Dedifferentiated amniotic fluid mesenchymal stem cell (primary cell): ENCODE results near the gene XYLT1.

Experiments
- DNase-seq: peaks from one replicate; pipeline ENCODE4 v3.0.0-alpha.2; 2016; ENCODE audit errors: extremely low spot score

Gene XYLT1

DNA sequence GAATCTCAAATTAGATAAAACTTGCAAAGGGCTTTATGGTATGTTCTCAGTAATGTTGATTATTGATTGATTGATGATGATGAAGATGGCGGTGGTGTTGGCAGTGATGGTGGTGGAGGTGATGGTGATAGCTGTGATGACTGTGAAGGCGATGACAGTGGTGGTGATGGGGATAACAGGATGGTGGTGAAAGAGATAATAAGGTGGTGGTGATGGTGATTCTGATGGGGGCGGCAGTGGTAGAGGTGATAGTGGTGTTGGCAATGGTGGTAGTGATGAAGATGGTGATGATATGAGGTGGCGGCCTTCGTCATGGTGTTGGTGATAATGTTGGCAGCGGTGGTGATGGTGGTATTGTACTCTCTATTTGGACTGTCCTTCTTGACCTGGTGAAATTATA, 238.3 kb downstream of the XYLT1 start:
- no peak for DNase-seq

DNA sequence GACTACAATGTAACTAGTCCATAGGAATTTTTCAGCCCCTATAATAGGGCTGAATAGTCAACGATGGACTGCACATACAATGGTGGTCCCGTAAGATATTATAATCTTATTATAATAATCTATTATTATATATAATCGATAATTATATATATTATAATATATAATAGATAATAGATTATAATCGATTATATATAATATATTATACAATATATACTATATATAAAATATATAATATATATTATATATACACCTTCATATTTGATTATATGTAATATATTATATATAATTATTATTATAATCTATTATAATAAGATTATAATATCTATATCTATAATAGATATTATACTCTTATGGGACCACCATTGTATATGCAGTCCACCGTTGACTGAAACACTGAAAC, 238.8 kb downstream of the XYLT1 start:
- no peak for DNase-seq

DNA sequence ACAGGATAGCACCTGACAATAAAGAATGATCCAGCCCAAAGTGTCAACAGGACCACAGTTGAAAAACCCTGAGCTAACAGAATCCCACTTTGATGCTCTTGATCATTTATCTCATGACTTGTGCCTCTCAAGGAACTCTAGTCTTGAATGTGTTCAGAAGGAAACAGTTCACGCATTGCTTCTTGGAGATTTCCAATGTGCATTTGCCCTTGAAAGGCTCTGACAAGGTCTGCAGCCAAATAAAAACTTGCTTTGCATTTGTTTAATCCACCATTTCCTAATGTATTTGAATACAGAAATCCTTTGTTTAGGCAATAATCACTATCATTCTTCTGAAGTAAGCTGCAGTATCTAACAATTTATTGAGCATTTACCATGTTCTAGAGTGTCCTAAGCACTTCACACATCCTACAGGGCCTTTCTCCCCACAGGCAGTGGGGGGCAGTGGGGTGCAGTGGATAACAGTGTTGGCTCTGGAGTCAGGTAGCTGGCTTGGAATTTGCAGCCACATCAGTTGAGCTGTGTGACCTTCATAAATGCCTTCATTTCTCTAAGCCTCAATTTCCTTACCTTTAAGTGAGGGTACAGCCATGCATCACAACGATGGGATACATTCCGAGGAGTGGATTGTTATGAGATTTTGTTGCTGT, 239.7 kb downstream of the XYLT1 start:
- no peak for DNase-seq

DNA sequence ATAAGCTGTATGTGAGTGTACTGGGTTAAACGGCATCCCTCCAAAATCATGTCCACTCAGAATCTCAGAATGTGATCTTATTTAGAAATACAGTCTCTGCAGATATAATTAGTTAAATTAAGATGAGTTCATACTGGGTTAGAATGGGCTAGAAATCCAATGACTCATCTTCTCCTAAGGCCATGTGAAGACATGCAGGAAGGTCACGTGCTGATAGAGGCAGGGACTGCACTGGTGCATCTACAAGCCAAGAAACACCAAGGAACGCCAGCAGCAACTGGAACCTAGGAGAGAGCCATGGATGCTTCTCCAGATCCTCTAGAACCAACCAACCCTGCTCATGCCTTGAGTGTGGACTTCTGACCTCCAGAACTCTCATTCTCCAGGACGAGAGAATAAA, 241.0 kb downstream of the XYLT1 start:
- DNase-seq = no peak

DNA sequence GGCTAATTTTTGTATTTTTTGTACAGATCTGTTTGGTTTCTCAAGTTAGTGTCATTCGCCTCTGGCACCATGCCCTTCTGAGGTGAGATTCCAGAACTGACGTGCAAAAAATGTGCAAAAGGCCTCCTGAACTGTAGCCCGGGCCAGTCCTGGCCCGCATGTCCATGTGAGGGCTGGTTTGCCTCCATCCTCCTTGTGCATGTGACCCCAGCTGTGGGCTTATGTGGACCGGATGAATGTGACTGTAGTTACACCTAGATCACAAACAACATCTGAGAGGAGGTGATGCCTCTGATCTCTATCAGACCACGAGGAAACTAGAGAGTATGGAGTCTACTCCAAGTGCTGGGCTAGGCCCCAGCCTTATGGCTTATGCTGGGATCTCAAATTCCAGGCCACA, 241.6 kb downstream of the XYLT1 start:
- no peak for DNase-seq

DNA sequence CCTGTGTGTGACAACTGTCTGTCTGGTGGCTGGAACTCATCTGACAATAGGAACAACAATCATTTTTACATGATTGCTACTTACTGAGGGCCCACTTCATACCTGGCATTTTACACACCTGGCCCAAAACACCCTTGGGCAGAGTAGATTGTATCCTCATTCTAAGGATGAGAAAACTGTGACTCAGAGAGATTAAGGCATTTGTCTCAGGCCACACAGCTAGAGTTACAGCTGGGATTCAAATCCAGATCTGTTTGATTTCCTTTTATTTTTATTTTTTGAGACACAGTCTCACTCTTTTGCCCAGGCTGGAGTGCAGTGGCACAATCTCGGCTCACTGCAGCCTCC, 242.1 kb downstream of the XYLT1 start:
- no peak for DNase-seq

DNA sequence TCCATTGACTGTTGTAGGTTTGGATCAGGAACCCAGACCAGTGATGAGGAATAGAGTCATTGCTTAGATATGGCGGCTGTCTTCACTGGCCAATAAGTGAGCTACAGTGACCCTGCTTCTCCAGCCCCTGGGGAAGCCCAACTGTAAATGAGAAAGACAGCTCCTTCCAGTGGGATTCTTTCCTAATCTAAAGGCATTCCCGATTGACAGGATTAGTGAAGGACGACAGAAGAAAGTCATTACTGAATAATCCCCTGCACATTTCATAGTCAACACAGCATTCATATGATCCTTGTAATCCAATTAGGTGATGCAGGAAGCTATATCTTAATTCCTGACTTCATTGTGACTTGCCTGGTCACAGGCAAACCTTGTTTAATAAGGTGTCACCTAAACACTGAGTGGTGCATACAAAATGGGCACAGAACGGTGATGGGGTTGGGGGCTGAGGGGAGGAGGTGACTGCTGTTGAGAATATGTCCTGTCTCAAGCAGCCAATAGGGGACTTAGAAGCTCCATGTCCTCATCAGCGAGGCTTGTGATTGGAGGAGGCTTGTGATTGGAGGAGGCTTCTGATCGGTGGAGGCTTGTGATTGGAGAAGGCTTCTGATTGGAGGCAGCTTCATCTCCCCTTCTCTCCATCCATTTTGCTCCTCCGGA, 242.6 kb downstream of the XYLT1 start:
- no peak for DNase-seq

DNA sequence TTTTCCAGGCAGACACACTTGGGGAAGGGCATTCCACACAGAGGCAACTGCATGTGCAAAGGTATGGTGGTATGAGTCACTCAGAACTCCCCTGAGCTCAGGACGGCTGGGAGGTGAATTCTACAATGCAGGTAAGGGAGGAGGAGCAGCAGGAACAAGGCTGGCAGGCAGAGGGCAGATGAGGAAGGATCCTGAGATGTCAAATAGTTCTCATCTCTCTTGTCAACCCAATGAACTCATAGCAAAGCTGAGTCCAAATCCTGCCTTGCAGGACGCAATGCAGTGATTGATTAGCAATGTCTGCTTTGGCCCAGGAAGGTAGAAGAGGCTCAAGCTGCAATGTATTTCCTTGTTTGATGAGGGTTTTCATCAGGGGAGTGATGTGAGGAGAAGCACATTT, 243.5 kb downstream of the XYLT1 start:
- no peak for DNase-seq

DNA sequence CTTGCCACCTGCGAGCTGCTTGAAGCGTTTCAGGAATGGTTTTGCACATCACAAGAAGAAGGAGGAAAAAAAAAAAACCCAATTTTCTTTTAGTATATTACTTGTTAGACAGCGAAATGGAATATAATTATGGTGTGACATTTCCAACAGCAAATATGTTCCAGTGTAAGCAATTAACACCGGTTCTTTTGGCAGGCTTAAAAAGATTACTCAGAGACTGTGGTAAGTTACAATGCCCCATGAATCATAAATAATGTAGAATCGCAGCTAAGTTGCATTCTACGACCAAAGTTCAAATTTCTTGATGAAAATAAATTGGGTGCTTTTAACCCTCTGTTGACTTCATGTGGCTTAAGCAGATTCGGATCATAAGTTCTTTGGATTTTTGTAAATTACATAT, 245.2 kb downstream of the XYLT1 start:
- no peak for DNase-seq

DNA sequence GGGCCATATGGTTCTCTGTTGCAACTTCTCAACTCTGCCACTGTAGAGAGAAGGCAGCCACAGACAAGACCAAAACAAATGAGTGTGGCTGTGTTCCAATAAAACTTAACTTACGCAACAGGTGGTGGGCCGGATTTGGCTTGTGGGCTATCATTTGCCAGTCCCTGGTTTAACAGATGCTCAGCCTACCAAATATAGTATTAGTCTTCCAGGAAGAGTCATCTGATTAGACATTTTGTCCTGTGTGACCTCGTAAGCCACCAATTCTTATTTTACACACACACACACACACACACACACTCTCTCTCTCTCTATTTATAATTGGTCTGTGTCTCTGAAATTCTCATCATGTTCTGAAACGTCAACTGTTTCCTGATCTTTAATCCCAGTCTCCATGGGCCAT, 245.9 kb downstream of the XYLT1 start:
- DNase-seq = no peak

DNA sequence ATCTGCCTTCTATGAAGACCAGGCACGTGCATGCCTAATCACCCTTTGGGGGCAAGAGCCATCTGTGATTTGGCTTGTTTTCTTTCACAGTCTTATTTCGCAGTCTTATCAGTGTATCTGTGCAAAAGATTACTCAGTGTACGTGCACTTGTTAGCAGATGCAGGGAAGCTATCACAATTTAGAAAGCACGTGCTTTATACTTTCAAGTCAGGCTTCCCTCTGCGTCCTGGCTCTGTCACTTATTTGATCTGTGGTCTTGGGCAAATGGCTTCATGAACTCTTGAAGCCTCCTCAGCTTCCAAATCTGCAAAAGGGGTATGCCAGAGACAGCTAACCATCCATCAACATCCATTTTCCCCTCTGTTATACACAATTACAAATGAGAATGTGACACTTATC, 246.4 kb downstream of the XYLT1 start:
- DNase-seq = no peak

DNA sequence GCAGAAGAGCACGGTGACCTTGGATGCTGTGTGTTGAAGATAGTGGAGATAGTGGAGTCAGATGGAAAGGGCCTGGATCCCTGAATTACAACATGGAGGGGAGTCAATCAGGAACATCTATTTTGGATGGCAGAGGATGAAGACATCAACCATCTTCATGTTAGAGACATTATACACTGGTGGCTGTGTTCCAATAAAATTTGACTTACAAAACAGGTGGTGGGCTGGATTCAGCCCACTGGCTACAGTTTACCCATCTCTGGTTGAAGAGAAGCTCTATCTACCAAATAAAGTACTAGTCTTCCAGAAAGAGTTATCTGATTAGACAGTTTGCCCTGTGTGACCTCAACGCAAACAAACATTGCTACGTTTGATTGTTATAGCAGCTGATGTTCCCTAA, 247.2 kb downstream of the XYLT1 start:
- no peak for DNase-seq

DNA sequence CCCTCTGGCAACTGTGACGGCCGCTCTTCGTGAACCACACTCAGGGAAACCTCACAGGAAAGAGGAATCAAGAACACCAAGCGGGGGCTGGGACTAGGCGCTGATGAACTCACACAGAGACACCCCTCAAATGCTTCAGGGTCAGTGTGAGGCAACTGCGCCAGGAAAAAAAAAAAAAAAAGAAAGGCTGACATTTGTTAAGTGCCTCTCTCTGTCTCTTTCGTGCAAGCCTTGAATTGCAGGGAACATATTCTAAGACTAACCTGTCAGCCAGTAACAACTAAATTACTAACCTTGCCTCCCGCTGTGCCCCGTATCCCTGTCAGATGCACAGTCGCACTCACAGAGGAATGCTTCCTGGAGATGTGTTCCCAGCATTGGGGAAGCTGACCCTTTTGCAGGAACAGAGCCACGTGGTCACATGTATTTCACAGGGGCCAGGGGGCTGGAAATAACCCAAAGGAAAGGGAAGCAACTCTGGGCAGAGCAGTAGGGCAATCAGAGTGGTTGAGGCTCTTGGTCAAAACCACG, 247.8 kb downstream of the XYLT1 start:
- no peak for DNase-seq

DNA sequence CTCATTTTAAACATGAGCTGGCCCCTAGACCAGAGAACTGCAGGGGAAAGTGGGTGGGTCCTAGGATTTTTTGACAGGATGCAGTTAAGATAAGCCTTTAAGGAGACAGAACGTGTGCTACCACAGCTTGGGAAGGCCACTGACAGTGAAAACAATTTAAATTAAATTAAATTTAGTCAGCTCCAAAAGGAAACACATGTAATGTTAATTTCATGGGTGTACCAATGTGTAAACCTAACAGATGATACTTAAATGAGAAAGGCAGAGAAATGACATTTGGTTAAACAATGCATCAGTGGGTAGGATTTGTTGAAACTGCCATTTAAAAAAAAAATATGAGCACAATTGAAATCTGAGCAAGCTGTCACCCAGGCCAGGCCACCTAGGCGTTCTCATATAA, 250.8 kb downstream of the XYLT1 start:
- no peak for DNase-seq

DNA sequence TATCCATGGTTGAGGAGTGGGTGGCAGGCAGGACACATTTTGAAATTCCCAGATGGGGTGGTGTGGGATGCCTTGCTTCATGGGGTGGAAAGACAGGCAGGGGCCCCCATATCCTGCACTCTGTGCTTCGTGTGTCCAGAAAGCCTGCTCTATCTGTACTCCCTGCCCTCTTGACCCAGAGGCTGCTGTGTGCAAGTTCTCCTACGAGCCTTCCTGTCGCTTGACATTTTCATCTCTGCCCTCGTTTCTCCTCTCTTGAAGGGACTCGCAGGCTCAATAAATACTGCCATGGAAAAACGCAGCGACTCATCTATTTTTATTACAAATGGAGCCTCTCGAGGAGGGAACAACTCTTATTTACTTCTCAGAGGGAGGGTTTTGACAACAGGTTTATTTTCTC, 254.8 kb downstream of the XYLT1 start:
- no peak for DNase-seq

DNA sequence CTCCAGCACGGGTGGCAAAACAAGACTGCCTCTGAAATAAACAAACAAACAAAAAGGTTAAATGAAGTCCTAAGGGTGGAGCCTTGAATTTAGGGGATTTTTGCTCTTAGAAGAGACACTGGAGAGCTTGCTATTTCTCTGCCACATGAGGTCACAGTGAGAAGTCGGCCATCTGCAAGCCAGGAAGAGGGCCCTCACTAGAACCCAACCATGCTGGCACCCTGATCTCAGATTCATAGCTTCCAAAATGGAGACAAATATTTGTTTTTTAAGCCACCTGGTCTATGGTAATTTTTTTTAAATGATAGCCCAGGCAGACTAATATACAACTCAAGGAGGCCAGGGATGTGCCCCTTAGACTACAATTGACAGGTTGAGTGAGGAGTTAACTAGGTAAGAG, 255.5 kb downstream of the XYLT1 start:
- no peak for DNase-seq

DNA sequence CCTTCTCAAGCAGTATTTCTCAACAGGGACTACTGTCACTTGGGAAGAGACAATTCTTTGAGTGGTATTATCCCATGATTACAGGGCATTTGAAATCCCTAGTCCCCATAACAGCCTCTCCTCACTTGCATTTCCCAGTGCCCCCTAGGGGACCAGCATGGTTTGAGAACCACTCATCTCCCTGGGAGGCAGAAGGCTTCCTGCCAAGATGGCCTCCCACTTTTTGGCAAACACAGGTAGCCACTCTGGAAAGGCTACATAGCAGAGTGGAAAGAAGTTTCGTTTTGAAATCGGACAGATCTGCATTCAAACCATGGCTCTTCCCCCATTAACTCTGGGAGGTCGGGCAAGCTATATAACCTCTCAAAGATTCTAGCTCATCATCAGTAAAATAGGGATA, 256.8 kb downstream of the XYLT1 start:
- DNase-seq = no peak

DNA sequence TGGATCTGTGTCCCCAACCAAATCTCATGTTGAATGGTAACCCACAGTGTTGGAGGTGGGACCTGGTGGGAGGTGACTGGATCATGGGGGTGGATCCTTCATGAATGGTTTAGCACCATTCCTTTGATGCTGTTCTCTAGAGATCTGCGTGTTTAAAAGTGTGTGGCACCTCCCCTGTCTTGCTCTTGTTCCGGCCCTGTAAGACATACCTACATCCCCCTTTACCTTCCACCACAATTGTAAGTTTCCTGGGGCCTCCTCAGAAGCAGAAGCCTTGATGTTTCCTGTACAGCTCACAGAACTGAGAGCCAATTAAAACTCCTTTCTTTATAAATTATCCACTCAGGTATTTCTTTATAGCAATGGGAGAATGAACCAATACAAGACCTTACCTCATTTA, 257.7 kb downstream of the XYLT1 start:
- DNase-seq = no peak

DNA sequence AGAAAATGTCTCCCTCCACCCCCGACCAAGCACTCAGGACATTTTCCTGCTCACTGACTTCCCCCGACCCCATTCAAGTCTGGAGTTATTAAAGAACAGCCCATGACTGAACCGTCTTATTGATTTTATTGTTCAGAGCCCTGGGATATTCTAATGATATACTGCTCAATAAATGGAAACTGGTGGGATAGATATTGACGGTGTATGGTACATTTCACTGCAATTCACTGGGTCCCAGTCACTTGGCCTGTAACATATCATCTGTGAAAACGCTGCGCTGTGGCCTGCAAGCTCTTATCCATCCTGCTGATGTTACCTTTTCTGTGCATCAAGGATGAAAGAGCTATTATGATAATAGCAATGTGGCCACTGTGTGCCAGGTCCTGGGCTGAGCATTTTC, 258.2 kb downstream of the XYLT1 start:
- no peak for DNase-seq

DNA sequence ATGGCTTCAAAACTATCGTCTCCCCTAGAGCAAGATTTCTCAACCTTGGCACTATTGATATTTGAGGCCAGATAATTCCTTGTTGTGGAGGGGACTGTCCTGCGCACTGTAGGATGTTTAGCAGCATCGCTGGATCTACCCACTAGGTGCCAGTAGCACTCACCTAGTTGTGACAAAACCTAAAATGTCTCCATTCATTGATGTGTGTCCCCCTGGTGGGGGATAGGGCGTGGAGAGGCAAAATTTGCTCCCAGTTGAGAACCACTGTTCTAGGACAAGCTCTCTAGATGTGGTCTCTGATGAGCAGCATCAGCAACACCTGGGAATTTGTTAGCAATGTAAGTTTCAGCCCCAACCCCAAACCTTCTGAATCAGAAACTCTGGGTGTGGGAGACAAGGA, 259.0 kb downstream of the XYLT1 start:
- DNase-seq = no peak

DNA sequence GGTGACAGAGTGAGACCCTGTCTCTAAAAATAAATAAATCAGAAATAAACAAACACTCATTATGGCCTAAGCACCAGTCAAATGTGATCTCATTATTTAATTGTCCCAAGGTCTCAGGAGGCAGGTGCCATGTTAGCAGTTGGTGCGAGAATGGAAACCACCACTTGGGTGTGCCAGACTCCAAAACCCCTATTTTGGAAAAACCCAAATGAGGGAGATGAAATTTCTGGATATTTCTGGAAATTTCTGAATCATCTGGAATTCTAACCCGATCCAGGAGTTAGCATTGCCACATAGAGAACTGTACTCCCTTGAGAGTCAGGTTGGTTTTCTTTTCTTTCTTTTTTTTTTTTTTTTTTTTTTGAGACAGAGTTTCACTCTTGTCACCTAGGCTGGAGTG, 264.0 kb downstream of the XYLT1 start:
- DNase-seq = no peak

DNA sequence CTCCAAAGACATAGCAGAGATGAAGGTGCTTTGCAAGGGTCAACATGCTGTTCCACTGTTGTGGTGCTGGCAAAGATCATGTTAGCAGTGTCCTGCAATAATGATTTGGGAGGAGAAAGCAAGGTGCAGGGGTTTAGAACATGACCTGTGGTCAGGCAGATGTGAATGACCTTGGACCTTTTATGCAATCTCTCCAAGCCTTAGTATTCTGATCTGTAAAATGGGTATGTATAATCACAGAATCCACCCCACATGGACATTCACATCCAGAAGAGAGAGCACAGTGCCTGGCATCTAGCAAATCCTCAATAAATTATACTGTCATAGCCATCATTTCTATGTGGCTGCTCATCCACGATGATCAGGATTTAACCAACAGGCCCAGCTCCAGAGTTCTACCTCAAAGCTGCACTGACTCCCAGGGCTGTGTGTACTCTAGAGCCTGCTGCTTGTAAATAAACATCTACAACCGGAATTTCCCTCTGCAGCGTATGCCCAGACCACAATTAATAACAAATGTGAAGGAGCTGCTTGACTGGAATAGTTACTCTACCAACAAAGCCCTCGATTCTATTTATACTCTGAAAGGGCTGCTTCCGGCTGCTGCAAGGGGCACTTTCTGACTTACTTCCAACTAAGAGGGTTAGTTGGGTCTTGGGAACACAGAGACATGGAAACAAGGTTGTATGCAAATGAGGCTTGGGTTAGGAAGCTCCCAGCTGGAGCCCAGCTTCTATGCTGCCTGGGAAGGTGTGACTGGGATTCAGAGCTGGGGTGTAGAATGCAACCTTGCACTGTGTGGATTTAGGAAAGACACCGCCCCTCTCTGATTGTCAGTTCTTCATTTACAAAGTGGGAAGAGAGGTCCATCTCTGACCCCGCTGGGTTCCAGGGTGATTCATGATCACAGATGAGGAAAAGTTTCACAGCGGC, 265.2 kb downstream of the XYLT1 start:
- peak; percentile 37 for DNase-seq

DNA sequence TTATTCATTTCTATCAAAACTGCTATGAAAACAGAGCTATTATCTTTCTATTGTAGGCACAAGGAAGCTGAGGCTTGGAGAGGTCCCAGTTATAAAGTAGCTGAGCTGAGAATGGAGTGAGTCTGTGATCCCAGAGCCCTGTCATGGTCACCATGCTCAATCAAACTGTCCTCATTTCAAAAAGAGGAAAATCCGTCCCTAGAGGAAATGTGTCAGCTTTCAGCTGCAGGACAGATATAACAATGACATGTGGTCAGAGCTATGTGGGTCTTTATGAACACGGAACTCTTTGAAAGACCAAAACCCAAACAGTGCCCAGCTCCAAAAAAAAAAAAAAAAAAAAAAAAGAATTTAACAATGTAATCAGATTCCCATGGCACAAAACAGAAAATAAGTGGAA, 266.1 kb downstream of the XYLT1 start:
- DNase-seq = no peak
